ENCODE measurements around the gene SORL1. TPM values are rescaled to one million over a fixed set of nuclear protein-coding genes. Genes with fewer than 3 reads are reported as not detected.

The SORL1 gene
- total RNA-seq, 1 experiment from 2014 or later: 68.3 TPM

GRCh38 chr11:121581607-121582006, 129.5 kb downstream of the SORL1 start:
- Histone ChIP-seq H3K23ac (ENCODE audit: insufficient read length, low read depth, low read length) (no peak overlapping the region), H3K4me1 (ENCODE audit: insufficient read depth, low read length) (no peaks in the 10 kb centered on the region), H4K5ac (ENCODE audit: insufficient read length, low read depth, low read length) (no peak overlapping the region)

More at GRCh38 chr11:121581607-121582006, 129.5 kb downstream of the SORL1 start:
- no peaks in the 10 kb centered on the region for H3K79me1 ChIP-seq (ENCODE audit: insufficient read depth, low read depth, low read length, poor library complexity, severe bottlenecking)
- H3K27me3 Mint-ChIP-seq (ENCODE audit: low read depth): no peaks in the 10 kb centered on the region
- WGBS (ENCODE audit: extremely low coverage, insufficient read length, low lambda C conversion rate): no CpG with 5 or more reads among the region's 4 CpGs
- no peak overlapping the region for H3K9ac ChIP-seq (ENCODE audit: extremely low read depth, insufficient read length, low read length)
- H2BK12ac ChIP-seq (ENCODE audit: insufficient read length, low read depth, low read length): no peak overlapping the region
- no peak overlapping the region for H3K4ac ChIP-seq (ENCODE audit: low read depth, low read length)
- no peaks in the 10 kb centered on the region for H4K20me1 ChIP-seq (ENCODE audit: control insufficient read depth, insufficient read depth, insufficient read length)
- H2BK15ac ChIP-seq (ENCODE audit: low read depth, low read length): no peak overlapping the region
- no peak overlapping the region for H3K27ac ChIP-seq (ENCODE audit: insufficient read length, low read depth, low read length)
- no peak overlapping the region for H4K91ac ChIP-seq (ENCODE audit: insufficient read length, low read depth, low read length)
- no peak overlapping the region for H3K56ac ChIP-seq (ENCODE audit: insufficient read length, low read depth, low read length)
- no peak overlapping the region for H3K4me2 ChIP-seq (ENCODE audit: insufficient read depth, insufficient read length, low read length)
- no peak for TF ChIP-seq CTCF (conservative IDR thresholded peaks at IDR 0.05)
- no peaks in the 10 kb centered on the region for H3K79me2 ChIP-seq (ENCODE audit: insufficient read depth, low read length)
- no peak overlapping the region for H3T11ph ChIP-seq (ENCODE audit: low read length)
- no peak overlapping the region for H3K18ac ChIP-seq (ENCODE audit: insufficient read length, low read depth, low read length)
- no peak overlapping the region for H2AK5ac ChIP-seq (ENCODE audit: insufficient read length, low read length)
- no peak overlapping the region for H3K14ac ChIP-seq (ENCODE audit: insufficient read depth, low read length)
- no peak overlapping the region for H3K27ac Mint-ChIP-seq
- H3K4me3 Mint-ChIP-seq: no peak overlapping the region
- no peaks in the 10 kb centered on the region for H3K4me1 Mint-ChIP-seq
- no peak overlapping the region for H2AFZ ChIP-seq (ENCODE audit: low read length)
- peaks cover 3% of the 10 kb centered on the region for H3K9me3 ChIP-seq (ENCODE audit: control insufficient read depth, low read depth, low read length)
- no peaks in the 10 kb centered on the region for H3K27me3 ChIP-seq (ENCODE audit: insufficient read depth, low read length)
- peaks cover 13 to 14% of the 10 kb centered on the region in 2 experiments for H3K9me3 Mint-ChIP-seq
- peaks cover 56 to 90% (median 82%) of the 10 kb centered on the region in 3 experiments for H3K36me3 Mint-ChIP-seq (ENCODE audit: insufficient read depth in 1 of 3, low read depth in 3 of 3)
- no peaks in the 10 kb centered on the region for H3K23me2 ChIP-seq (ENCODE audit: insufficient read length, low read depth, low read length, poor library complexity, severe bottlenecking)
- H4K8ac ChIP-seq (replicated peaks; ENCODE audit: insufficient read length, low read depth, low read length): no peak overlapping the region
- H2BK120ac ChIP-seq (ENCODE audit: low read depth, low read length, poor library complexity, severe bottlenecking): no peak overlapping the region
- no peak overlapping the region for H2BK20ac ChIP-seq (ENCODE audit: low read depth, low read length, poor library complexity, severe bottlenecking)
- DNase-seq: no peak
- no peak overlapping the region for H2BK5ac ChIP-seq (ENCODE audit: insufficient read length, low read length)

Data from H9 (cell line).